GM23248 (cell line): Measurements from ENCODE around the gene MKLN1. TPM values are rescaled to one million over a fixed set of nuclear protein-coding genes. Genes with fewer than 3 reads are reported as not detected.

Experiments
- DNase-seq: peaks from one replicate; pipeline ENCODE4 v3.0.0-alpha.2; 2015
- H2AFZ ChIP-seq: fragments of 200-600 bp; sonication (generic); 2 replicates; pipeline ENCODE4 v1.6.1; 2016; ENCODE audit warnings: antibody characterized with exemption
- H3F3A ChIP-seq: fragments of 200-600 bp; sonication (generic); 2 replicates; pipeline ENCODE4 v1.6.1; 2016; ENCODE audit warnings: mild to moderate bottlenecking, antibody characterized with exemption, mixed run types; ENCODE audit not compliant: insufficient read depth
- H3K27ac ChIP-seq: fragments of 200-600 bp; sonication (generic); 2 replicates; pipeline ENCODE4 v1.5.1; 2016; ENCODE audit warnings: mild to moderate bottlenecking
- H3K27me3 ChIP-seq: fragments of 200-600 bp; sonication (generic); replicated peaks from 2 replicates; pipeline ENCODE4 v1.6.1; 2016; ENCODE audit warnings: mild to moderate bottlenecking; ENCODE audit not compliant: insufficient read depth
- H3K36me3 ChIP-seq: fragments of 200-600 bp; sonication (generic); 2 replicates; pipeline ENCODE4 v1.6.1; 2016; ENCODE audit warnings: low read depth, mild to moderate bottlenecking
- H3K4me1 ChIP-seq: fragments of 200-600 bp; sonication (generic); 2 replicates; pipeline ENCODE4 v1.6.1; 2016; ENCODE audit warnings: mild to moderate bottlenecking; ENCODE audit not compliant: insufficient read depth
- H3K4me2 ChIP-seq: fragments of 200-600 bp; sonication (generic); one replicate; pipeline ENCODE4 v1.6.1; 2016; ENCODE audit warnings: mild to moderate bottlenecking; ENCODE audit not compliant: unreplicated experiment
- H3K4me3 ChIP-seq: fragments of 200-600 bp; sonication (generic); 2 replicates; pipeline ENCODE4 v1.5.1; 2016; ENCODE audit warnings: mild to moderate bottlenecking
- H3K79me2 ChIP-seq: fragments of 200-600 bp; sonication (generic); 2 replicates; pipeline ENCODE4 v1.6.1; 2016; ENCODE audit warnings: mild to moderate bottlenecking; ENCODE audit not compliant: insufficient read depth
- H3K9ac ChIP-seq: fragments of 200-600 bp; sonication (generic); 2 replicates; pipeline ENCODE4 v1.6.1; 2016; ENCODE audit warnings: mild to moderate bottlenecking
- H3K9me2 ChIP-seq: fragments of 200-600 bp; sonication (generic); 2 replicates; pipeline ENCODE4 v1.6.1; 2016; ENCODE audit warnings: mixed run types, mild to moderate bottlenecking, moderate library complexity; ENCODE audit not compliant: insufficient read depth
- H3K9me3 ChIP-seq: fragments of 200-600 bp; sonication (generic); one replicate; pipeline ENCODE4 v1.6.1; 2017; ENCODE audit warnings: low read depth
- H4K20me1 ChIP-seq: fragments of 200-600 bp; sonication (generic); 2 replicates; pipeline ENCODE4 v1.6.0; 2016; ENCODE audit not compliant: insufficient read depth
- EZH2 ChIP-seq: fragments of 200-600 bp; sonication (generic); IDR thresholded peaks from 2 replicates; pipeline ENCODE4 v1.6.1; 2018; ENCODE audit warnings: antibody characterized with exemption, mild to moderate bottlenecking; ENCODE audit not compliant: insufficient read depth, poor library complexity, severe bottlenecking
- EZH2phosphoT487 ChIP-seq: fragments of 200-600 bp; sonication (generic); IDR thresholded peaks from 2 replicates; pipeline ENCODE4 v1.6.1; 2018; ENCODE audit warnings: antibody characterized with exemption, moderate library complexity, mild to moderate bottlenecking, low read depth; ENCODE audit not compliant: insufficient read depth
- WGBS, 2 experiments: methylation state at CpG; one replicate each; pipeline ENCODE4 v1.1.6; 2015 to 2017; ENCODE audit warnings: low lambda C conversion rate in 2 of 2, low coverage in 1 of 2; ENCODE audit errors: missing lambda C conversion rate in 2 of 2; 5-methylcytosine and 5-hydroxymethylcytosine counted together
- in situ Hi-C: fragments of 300-500 bp; cut with MboI; formaldehyde crosslinking; loops from 2 replicates; pipeline ENCODE4 v1.15.0; 2020
- polyA plus RNA-seq: library from polyadenylated mRNA; unstranded; fragments of >200 nt; fragmentation: Nextera tagmentation; extraction: Ambion mirVana; gene quantifications from 2 replicates; pipeline ENCODE4 v1.2.1, GENCODE V29; 2016
- total RNA-seq: library from RNA; depleted of rRNA; stranded (reverse); fragments of >200 nt; shearing (Covaris generic); gene quantifications from 2 replicates; pipeline ENCODE4 v1.2.3, GENCODE V29; 2014

MKLN1 gene
- total and polyA plus RNA-seq, 2 experiments from 2014 or later = 32.1 to 35.7 TPM

DNA sequence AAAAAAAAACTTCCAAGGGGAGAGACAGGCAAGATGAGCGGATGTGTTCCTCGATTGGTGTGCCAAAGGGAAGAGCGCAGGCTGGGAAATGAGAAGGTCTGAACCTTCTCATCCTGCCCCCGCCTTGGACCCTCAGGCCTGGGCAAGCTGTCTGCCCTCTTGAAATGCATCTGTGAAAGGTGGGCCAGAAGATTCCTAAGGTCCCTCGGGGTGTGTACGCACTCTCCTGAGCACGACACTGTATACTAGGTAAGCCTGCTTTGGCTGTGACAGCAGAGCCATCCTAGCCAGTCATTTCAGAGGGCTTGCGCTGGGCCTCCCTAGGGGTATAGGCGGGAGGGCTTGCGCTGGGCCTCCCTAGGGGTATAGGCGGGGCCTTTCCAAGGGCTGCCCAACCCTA is 201.9 kb downstream of the MKLN1 start:
- no peaks in the 10 kb centered on the region for H3K36me3 ChIP-seq
- H3K9me2 ChIP-seq = no peaks in the 10 kb centered on the region
- H2AFZ ChIP-seq = no peak overlapping the region
- peaks cover 30% of the 10 kb centered on the region for H3F3A ChIP-seq
- WGBS, 2 experiments = 92% methylated on average over 11 of the region's 11 CpGs
- H3K4me3 ChIP-seq = no peak overlapping the region
- no peaks in the 10 kb centered on the region for H4K20me1 ChIP-seq
- no peaks in the 10 kb centered on the region for H3K27me3 ChIP-seq
- no peak for DNase-seq
- no peak overlapping the region for H3K4me2 ChIP-seq
- H3K4me1 ChIP-seq = peaks cover 9% of the 10 kb centered on the region
- TF ChIP-seq EZH2 (no peak), EZH2phosphoT487 (no peak)
- no peak overlapping the region for H3K27ac ChIP-seq
- H3K9me3 ChIP-seq = no peaks in the 10 kb centered on the region
- in situ Hi-C loops = no loop called here
- H3K79me2 ChIP-seq = peaks cover 93% of the 10 kb centered on the region
- no peak overlapping the region for H3K9ac ChIP-seq

DNA sequence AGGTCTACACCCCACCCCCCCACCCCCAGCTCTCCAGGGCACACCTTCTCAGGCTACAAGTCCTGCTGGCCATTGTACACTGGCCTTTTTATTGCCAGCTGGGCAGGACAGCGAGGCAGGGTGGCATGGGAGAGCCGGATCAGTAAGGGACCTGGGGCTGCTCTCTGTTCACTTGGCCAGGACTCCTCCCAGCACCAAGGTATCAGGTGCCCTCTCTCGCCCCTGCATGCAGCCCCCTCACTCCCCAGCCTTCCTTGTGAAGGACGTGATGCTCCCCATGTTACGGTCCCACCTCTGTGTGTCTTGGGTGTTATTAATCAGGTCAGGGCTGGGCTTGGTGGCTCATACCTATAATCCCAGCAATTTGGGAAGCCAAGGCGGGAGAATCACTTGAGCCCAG is 202.5 kb downstream of the MKLN1 start:
- peaks cover 26% of the 10 kb centered on the region for H3F3A ChIP-seq
- TF ChIP-seq EZH2phosphoT487 (no peak), EZH2 (no peak)
- H3K9me3 ChIP-seq = no peaks in the 10 kb centered on the region
- no peak for DNase-seq
- no peaks in the 10 kb centered on the region for H3K9me2 ChIP-seq
- WGBS, 2 experiments = 100% methylated on average over 6 of the region's 6 CpGs
- H3K27ac ChIP-seq = no peak overlapping the region
- H3K4me1 ChIP-seq = peaks cover 9% of the 10 kb centered on the region
- H3K36me3 ChIP-seq = no peaks in the 10 kb centered on the region
- no peaks in the 10 kb centered on the region for H4K20me1 ChIP-seq
- H3K9ac ChIP-seq = no peak overlapping the region
- H3K27me3 ChIP-seq = no peaks in the 10 kb centered on the region
- H3K79me2 ChIP-seq = peaks cover 93% of the 10 kb centered on the region
- H3K4me3 ChIP-seq = no peak overlapping the region
- no peak overlapping the region for H3K4me2 ChIP-seq
- no peak overlapping the region for H2AFZ ChIP-seq
- in situ Hi-C loops = no loop called here

DNA sequence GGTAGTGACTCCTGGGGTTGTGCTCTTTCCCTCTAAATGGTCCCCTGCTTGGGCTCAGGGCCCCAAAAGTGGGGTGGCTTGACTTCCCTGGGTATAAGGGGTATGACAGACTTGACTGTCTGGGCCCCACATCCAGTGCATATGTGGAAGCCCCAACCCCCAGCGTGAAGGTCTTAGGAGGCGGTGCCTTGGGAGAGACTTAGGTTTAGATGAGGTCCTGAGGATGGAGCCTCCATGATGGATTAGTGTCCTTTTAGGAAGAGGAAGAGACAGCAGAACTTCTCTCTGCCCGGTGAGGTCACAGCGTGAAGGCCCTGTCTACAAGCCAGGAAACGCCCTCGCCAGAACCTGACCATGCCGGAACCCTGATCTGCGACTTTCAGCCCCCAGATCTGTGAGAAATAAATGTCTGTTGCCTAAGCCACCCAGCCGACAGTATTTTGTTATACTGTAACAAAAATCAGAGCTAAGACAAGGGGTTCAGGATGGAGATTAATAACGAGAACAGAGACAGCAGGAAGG is 205.0 kb downstream of the MKLN1 start:
- Histone ChIP-seq H3K9me2 (no peaks in the 10 kb centered on the region), H3K79me2 (peaks cover 92% of the 10 kb centered on the region), H3K4me2 (no peak overlapping the region), H4K20me1 (no peaks in the 10 kb centered on the region), H3K27ac (no peak overlapping the region), H3K9me3 (no peaks in the 10 kb centered on the region), H2AFZ (no peak overlapping the region), H3K4me1 (peaks cover 1% of the 10 kb centered on the region), H3K36me3 (no peaks in the 10 kb centered on the region), H3K27me3 (no peaks in the 10 kb centered on the region), H3K4me3 (no peak overlapping the region), H3K9ac (no peak overlapping the region), H3F3A (peaks cover 24% of the 10 kb centered on the region)
- no peak for DNase-seq
- in situ Hi-C loops = no loop called here
- no peak for TF ChIP-seq EZH2phosphoT487
- TF ChIP-seq EZH2 = no peak
- 92 to 94% methylated on average over 10 of the region's 10 CpGs for WGBS, 2 experiments

DNA sequence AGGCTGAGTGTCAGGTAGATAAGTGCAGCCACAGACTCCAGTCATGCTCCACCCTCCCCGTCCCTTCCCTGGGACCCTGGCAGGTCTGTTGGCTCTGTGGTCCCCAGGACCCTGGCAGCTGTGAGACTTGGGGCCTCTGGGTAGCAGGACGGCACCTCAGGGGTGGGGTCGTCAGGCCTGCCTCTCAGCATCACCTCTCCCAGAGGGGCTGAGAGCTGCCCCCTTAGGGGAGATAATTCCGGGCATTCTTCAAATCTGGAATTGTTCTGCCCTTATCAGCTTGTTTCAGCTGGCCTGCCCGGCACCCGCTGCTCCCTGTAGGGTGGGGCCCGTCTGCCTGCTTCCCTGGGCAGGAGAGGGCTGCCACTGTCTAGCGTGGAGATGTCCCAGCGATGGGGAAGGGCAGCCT is 205.5 kb downstream of the MKLN1 start:
- in situ Hi-C loops = no loop called here
- TF ChIP-seq EZH2phosphoT487 = no peak
- TF ChIP-seq EZH2 = no peak
- no peaks in the 10 kb centered on the region for H4K20me1 ChIP-seq
- H3K9ac ChIP-seq = no peak overlapping the region
- H3K9me2 ChIP-seq = no peaks in the 10 kb centered on the region
- no peak overlapping the region for H3K27ac ChIP-seq
- no peaks in the 10 kb centered on the region for H3K27me3 ChIP-seq
- H3K4me3 ChIP-seq = no peak overlapping the region
- no peaks in the 10 kb centered on the region for H3K36me3 ChIP-seq
- peaks cover 92% of the 10 kb centered on the region for H3K79me2 ChIP-seq
- H3K9me3 ChIP-seq = no peaks in the 10 kb centered on the region
- WGBS, 2 experiments = 93 to 97% methylated on average over 9 of the region's 9 CpGs
- H3F3A ChIP-seq = peaks cover 27% of the 10 kb centered on the region; the same call in 1 of the 2 replicates
- H3K4me2 ChIP-seq = no peak overlapping the region
- DNase-seq = no peak
- peaks cover 6% of the 10 kb centered on the region for H3K4me1 ChIP-seq
- H2AFZ ChIP-seq = no peak overlapping the region
